Measurements from ENCODE around the gene PHLDA2.

PHLDA2 gene

GRCh38 chr11:2954263-2954662, 25.0 kb upstream of the PHLDA2 start:
- TF ChIP-seq CTCF (IDR thresholded peaks at IDR 0.05) = no peak
- Histone ChIP-seq H3K4me2 (ENCODE audit: low read length) (no peak overlapping the region), H3K4me1 (no peaks in the 10 kb centered on the region), H3K9me3 (ENCODE audit: control insufficient read depth, low read length) (no peaks in the 10 kb centered on the region), H3K9ac (no peak overlapping the region), H3K36me3 (ENCODE audit: control insufficient read depth, insufficient read depth, low read length) (no peaks in the 10 kb centered on the region), H3K27ac (no peak overlapping the region), H3K4me3 (ENCODE audit: low read depth, low read length) (no peak overlapping the region), H2AFZ (no peak overlapping the region), H3K27me3 (ENCODE audit: control insufficient read depth, insufficient read depth, low read length) (no peaks in the 10 kb centered on the region), H3K79me2 (peaks cover 5% of the 10 kb centered on the region)

GRCh38 chr11:2952290-2952689, 23.1 kb upstream of the PHLDA2 start:
- Histone ChIP-seq H3K27ac (no peak overlapping the region), H2AFZ (no peak overlapping the region), H3K27me3 (ENCODE audit: control insufficient read depth, insufficient read depth, low read length) (no peaks in the 10 kb centered on the region), H3K36me3 (ENCODE audit: control insufficient read depth, insufficient read depth, low read length) (no peaks in the 10 kb centered on the region), H3K9ac (no peak overlapping the region), H3K4me1 (no peaks in the 10 kb centered on the region), H3K79me2 (peaks cover 5% of the 10 kb centered on the region), H3K4me2 (ENCODE audit: low read length) (no peak overlapping the region), H3K4me3 (ENCODE audit: low read depth, low read length) (no peak overlapping the region), H3K9me3 (ENCODE audit: control insufficient read depth, low read length) (no peaks in the 10 kb centered on the region)
- no peak for TF ChIP-seq CTCF (IDR thresholded peaks at IDR 0.05)

- Histone ChIP-seq H3K9ac (no peak overlapping the region), H3K36me3 (ENCODE audit: control insufficient read depth, insufficient read depth, low read length) (no peaks in the 10 kb centered on the region), H3K27ac (no peak overlapping the region)
Observed at GRCh38 chr11:2951231-2952110, 22.3 kb upstream of the PHLDA2 start.

GRCh38 chr11:2950825-2951224, 21.6 kb upstream of the PHLDA2 start:
- TF ChIP-seq CTCF (IDR thresholded peaks at IDR 0.05) = no peak
- H3K4me1 ChIP-seq = no peaks in the 10 kb centered on the region
- no peak overlapping the region for H2AFZ ChIP-seq
- no peak overlapping the region for H3K4me3 ChIP-seq (ENCODE audit: low read depth, low read length)
- H3K9ac ChIP-seq = no peak overlapping the region
- H3K9me3 ChIP-seq (ENCODE audit: control insufficient read depth, low read length) = no peaks in the 10 kb centered on the region
- H3K4me2 ChIP-seq (ENCODE audit: low read length) = no peak overlapping the region
- H3K27ac ChIP-seq = no peak overlapping the region
- peaks cover 4% of the 10 kb centered on the region for H3K79me2 ChIP-seq
- no peaks in the 10 kb centered on the region for H3K36me3 ChIP-seq (ENCODE audit: control insufficient read depth, insufficient read depth, low read length)
- no peaks in the 10 kb centered on the region for H3K27me3 ChIP-seq (ENCODE audit: control insufficient read depth, insufficient read depth, low read length)

More at GRCh38 chr11:2951231-2952110, 22.3 kb upstream of the PHLDA2 start:
- Histone ChIP-seq H2AFZ (no peak overlapping the region), H3K9me3 (ENCODE audit: control insufficient read depth, low read length) (no peaks in the 10 kb centered on the region), H3K79me2 (peaks cover 4% of the 10 kb centered on the region), H3K4me2 (ENCODE audit: low read length) (no peak overlapping the region), H3K4me1 (no peaks in the 10 kb centered on the region), H3K4me3 (ENCODE audit: low read depth, low read length) (no peak overlapping the region), H3K27me3 (ENCODE audit: control insufficient read depth, insufficient read depth, low read length) (no peaks in the 10 kb centered on the region)
- TF ChIP-seq CTCF (IDR thresholded peaks at IDR 0.05) = no peak

GRCh38 chr11:2949920-2950319, 20.7 kb upstream of the PHLDA2 start:
- no peak overlapping the region for H3K4me2 ChIP-seq (ENCODE audit: low read length)
- H3K4me1 ChIP-seq = no peaks in the 10 kb centered on the region
- H3K36me3 ChIP-seq (ENCODE audit: control insufficient read depth, insufficient read depth, low read length) = no peaks in the 10 kb centered on the region
- H3K27ac ChIP-seq = no peak overlapping the region
- no peak overlapping the region for H3K9ac ChIP-seq
- no peak overlapping the region for H2AFZ ChIP-seq
- H3K4me3 ChIP-seq (ENCODE audit: low read depth, low read length) = no peak overlapping the region
- TF ChIP-seq CTCF (IDR thresholded peaks at IDR 0.05) = no peak
- peaks cover 4% of the 10 kb centered on the region for H3K79me2 ChIP-seq
- H3K9me3 ChIP-seq (ENCODE audit: control insufficient read depth, low read length) = no peaks in the 10 kb centered on the region
- H3K27me3 ChIP-seq (ENCODE audit: control insufficient read depth, insufficient read depth, low read length) = no peaks in the 10 kb centered on the region

Data from parathyroid adenoma (tissue), 2 donors.